ENCODE data around the gene SPINK8.
"Not testable (repeated sequence)": the region's sequence is repeated elsewhere in the genome, so short reads cannot be mapped to it uniquely, and the experiment has no call there.

Gene SPINK8

DNA sequence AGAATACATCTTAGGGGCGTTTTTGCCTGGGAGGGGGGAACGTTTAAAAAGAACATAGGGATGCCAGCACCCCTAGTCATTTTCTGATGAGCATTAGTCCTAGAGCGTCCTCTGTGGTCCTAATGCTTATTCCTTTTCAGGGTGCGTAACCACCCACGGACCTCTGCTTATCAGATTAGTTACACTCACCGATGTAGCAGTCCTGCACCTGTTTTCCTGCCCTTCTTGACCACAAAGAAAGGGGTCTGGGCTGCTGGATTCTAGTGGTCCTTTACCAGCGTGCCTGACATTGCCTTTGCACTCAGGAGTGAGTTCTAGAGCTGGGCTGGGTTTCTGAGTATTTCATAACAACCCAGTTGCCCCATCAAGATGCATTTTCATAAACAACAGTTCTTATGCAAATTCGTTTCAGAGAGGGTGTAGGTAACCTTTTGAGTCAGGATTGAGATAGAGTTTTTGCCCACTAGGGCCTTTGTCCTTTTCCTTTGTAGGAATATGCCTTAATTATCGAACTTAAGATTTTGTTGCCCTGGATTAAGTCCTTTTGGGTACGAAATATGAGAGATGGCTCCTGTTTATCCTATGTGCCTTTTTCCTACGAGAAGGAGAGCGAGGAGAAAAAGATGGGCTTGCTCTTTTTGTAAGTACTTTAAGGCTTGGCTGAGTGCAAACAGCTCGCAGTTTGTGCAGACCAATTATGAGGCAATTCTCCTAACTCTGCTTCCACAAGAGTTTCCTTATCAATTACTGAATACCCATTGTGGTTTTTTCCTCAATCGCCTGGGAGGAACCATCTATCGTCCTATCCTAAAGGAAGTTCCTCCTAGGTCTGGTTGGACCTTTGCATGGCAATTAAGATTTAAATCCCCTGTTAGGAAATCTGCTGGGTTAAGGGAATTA lies at the start of gene SPINK8:
Gene SPINK8 (minus strand): TSS at position 316 of the 900 bp plus-strand sequence. CDS start 5,320 bp downstream, outside the sequence.
- not testable (repeated sequence) for DNase-seq

DNA sequence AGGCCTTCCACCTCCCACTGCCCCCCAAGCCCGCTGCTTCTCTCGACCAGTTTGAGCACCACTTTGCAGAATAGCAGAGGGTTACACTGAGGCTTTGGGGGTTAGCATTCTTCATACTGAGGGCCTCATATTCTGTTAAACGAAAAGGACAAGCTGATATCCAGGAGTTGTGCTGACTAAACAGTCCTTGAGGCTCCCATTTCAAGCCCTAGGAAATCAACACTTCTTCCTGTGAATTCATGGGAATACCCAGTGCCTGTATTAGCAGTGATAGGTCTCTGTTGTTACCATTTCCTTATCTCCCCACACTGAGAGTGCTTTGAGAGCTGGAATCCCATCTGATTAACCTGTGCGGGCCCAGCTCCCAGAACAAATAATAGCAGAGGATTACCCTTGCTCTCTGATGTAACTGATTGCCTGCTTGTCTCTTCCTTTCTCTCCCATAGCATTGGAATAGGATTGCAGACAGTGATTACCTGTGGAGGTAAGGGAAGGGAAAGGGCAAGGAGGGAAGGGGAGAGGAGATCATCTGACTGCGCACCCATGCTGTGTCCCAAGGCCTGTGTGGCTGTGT lies 39.5 kb upstream of the SPINK8 start:
- peak in 1 of 14 donors; percentile 9 for DNase-seq

DNA sequence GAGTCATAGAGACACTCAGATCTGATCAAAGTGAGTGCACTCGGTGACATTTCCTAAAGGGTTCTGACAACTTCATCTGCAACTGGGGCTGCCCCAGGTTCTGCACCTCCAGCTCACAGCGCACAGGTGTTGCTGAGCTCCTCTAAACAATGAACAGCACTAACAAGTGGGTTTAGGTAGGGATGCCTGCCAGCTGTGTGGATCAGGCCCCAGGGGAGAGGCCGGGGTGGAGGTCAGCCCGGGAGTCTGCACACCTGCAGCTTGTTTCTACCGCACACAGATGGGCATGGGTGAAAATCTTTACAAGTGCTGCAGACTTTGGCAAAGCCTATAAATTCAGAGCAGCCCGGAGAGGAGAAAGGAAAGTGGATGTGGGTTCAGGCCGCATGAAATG lies 38.9 kb upstream of the SPINK8 start:
- no peak for DNase-seq

- DNase-seq, result peak in 1 of 14 donors; percentile 27
Observed at GRCh38 chr3:48371651-48372376, 38.4 kb upstream of the SPINK8 start, which contains the start of gene FBXW12. FBXW12 (plus strand) TSS chr3:48372219; CDS start chr3:48372768, 549 bp downstream.

DNA sequence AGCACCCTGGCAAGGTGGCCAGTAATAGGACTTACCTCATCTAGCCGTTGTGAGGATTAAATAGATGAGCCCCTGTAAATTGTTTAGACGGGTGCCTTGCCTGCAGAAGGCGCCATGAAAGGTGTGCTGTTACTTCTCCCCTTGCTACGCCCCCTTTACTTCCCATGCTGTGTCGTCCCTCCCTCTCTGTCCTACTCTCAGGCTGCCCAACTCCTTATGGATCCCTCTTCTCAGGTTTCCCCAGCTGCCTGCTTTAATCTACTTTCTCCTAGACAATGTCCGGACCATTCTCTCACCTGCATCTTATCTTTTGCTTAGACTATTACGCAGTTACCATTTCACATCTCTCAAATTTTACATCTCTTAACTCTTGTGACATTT lies 36.9 kb upstream of the SPINK8 start:
- DNase-seq, result no peak

DNA sequence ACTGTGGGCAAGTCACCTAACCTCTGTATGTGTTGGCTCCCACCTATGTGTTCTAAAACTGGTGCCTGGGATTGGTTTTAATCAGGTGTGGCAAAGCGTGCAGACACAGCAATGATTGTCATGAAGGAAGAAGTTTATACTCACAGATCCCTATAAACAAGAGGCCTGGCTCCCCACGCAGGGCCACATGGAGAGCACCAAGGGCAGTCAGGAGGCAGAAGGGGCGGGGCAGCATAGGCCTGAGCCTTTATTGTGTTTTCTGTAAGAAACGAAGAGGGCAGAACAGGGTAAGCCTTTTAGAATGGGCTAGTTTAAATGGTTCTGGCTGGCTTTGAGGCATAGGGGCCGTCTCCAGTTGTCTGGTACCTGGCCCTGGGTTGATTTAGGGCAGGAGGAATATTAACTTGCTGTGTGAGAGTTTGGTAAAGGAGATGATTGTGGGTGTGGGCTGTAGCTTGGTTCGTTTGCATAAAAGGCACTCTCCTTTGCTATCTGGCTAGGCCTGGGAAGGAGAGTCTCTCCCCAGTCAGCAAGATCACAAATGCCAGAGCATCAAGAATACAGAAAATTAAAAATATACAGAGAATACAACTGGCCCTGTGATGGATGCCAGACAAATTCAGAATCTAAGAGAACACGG lies 36.4 kb upstream of the SPINK8 start:
- peak in 1 of 14 donors; percentile 57 for DNase-seq

DNA sequence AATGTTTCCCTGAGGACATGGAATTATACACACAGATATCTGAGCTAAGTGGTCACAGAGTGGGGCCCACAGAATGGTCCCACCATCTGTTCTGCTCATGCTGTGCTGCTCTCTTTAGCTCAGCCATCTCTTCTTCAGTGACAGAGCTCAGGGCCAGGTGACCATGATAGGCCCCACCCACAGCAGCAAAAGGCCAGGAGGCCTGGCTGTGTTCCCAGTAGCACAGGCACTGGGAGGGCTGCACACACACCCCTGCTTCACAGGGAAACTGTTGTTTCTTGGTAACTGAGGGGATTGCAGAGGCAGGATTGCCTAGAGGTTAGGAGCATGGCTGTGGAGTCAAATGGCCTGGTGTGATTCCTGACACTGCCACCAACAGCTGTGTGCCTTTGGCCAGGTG lies 33.7 kb upstream of the SPINK8 start:
- peak in 5 of 14 donors; percentile 5 to 98 (median 7) for DNase-seq

GRCh38 chr3:48364840-48365239 lies 31.4 kb upstream of the SPINK8 start:
- no peak for DNase-seq

GRCh38 chr3:48361928-48362327 lies 28.5 kb upstream of the SPINK8 start:
- no peak for DNase-seq

DNA sequence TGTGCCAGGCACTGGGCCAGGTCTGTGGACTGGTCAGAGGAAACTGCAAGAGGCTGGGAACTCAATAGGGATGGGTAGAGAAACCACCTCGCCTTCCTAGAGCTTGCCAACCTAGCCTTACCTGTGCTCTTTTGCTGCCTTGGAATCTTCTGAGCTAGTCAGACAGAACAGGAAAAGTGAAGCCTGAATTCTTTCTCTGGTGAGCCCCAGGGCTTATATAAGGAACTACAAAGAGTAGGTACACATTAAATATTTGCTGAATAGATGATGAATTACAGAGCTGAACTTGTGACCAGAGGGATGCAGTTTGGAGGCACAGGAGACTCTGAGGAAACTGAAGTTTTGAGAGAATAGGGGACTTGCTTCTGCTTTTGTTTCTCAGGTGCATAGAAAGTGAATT lies 23.0 kb upstream of the SPINK8 start:
- no peak for DNase-seq

- DNase-seq, result no peak
Observed at GRCh38 chr3:48353987-48354386, 20.5 kb upstream of the SPINK8 start.

- peak in 3 of 14 donors; percentile 4 to 91 (median 17) for DNase-seq
Observed at GRCh38 chr3:48352546-48352945, 19.1 kb upstream of the SPINK8 start.

GRCh38 chr3:48347500-48347899 lies 14.0 kb upstream of the SPINK8 start:
- no peak for DNase-seq

GRCh38 chr3:48345946-48346572 lies 12.6 kb upstream of the SPINK8 start:
- no peak for DNase-seq

DNA sequence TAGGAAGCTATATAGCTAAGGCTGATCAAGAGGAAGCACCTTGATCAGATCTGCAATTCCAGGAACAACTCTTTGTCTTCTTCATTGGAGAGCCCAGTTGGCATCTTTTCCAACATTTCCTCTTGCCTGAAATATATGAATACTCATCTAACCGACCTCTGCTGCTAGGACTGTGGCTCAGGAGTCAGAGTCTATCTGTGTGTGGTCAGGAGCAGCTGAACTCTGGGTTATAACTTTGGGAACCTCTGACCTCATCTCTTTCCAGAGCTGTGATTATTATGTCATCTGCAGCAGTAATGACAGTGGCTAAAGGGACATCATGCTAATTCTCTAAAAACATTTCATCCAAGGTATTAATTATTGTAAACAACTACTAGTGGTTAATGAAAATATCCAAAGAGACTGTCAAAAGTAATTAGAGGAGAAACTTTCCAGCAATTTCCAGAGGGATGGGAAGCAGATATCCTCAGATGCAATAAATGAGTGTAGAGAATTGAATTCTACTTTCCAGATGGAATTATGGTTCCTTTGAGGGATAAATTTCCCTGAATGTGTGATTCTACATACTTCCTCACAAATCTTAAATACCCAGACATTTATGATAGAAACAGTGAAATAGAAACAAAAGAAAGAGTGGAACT lies 11.5 kb upstream of the SPINK8 start:
- DNase-seq, result no peak

DNA sequence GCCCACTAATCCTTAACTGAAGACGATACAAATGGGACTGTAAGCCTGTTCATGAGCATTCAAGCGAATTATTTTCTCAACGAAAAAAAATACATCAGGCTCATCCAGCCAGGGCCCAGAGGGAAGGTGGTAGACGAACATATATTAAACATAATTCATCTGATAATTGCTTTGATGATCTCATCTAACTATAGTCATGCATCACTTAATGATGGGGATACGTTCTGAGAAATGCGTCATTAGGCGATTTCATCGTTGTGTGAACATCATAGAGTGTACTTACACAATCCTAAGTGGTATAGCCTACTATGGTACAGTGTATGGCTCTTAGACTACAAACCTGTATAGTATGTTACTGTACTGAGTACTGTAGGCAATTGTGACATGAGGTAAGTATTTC lies 10.0 kb upstream of the SPINK8 start:
- no peak for DNase-seq

- DNase-seq, result no peak
Observed at GRCh38 chr3:48338635-48339034, 5.2 kb upstream of the SPINK8 start.

- DNase-seq, result not testable (repeated sequence)
Observed at GRCh38 chr3:48337536-48337935, 4.1 kb upstream of the SPINK8 start.

- peak in 2 of 14 donors; percentile 5 to 6 for DNase-seq
Observed at GRCh38 chr3:48335286-48335685, 1.8 kb upstream of the SPINK8 start.

DNA sequence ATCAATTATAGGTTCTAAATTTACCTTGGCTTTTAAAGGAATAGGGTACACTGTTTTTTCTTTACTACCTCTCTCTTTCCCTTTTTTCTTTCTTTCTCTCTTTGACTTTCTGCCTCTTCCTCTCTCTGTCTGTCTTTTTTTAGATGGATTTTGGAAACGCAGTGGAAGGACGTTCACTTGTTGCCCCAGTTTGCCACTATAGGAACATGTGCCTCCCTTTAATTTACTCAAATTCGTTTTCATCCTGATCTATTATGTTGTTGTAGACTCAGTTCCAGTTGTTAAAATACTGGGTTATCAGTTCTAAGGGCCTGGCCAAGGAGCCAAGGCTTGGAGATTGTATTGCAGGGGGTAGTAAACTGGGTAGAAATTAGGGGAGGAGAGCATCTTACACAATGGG lies 1.1 kb upstream of the SPINK8 start:
- DNase-seq, result no peak

- DNase-seq, result not testable (repeated sequence)
Observed at GRCh38 chr3:48331706-48332435, 1.6 kb downstream of the SPINK8 start.
